Stimulated activated CD4-positive, alpha-beta T cell treated with anti-CD3 and anti-CD28 coated beads, Interleukin-2, amount 100 ng/mL, for 48 hours (primary cell): Measurements from ENCODE around the gene TPM1.
"Not testable (repeated sequence)": the region's sequence is repeated elsewhere in the genome, so short reads cannot be mapped to it uniquely, and the experiment has no call there.

Source experiments
- DNase-seq, 2 donors: peaks; one replicate each; pipeline ENCODE4 v3.0.0-alpha.2; 2020

TPM1 gene

DNA sequence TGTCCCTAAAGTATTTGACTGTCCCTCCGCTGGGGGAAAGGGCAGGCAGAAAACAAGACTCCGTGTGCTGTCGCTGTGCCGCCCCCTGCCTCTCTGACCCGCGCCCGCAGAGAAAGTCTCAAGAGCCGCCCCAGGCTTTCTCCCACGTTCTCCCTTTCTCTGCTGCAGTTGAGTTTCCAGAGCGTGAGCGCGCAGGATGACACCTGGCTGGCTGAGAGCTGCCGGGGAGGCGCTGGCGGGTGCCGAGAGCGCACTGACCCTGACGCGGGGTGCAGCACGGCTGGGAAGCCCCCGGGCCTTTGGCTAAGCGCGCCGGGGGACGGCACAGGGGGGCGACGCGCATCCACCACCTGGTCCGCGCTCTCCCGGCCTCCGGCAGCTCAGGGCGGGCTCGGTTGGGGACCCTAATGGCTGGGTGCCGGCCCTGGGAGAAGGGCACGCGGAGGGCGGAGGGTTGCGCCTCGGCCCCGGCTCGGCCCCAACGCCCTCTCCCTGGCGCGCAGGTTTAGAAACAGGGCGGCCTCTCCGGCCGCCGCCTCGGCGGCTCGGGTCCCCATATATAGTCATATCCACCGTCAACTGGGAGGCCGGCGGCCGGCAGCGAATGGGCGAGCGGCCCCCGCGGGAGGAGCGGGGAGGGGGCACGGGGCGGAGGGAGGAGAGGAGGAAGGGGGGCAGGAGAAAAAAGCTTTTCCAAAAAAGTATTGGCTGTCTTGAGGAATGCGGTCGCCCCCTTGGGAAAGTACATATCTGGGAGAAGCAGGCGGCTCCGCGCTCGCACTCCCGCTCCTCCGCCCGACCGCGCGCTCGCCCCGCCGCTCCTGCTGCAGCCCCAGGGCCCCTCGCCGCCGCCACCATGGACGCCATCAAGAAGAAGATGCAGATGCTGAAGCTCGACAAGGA, at the start of gene TPM1:
TPM1 (plus strand) TSS at position 774 of the 903 bp plus-strand sequence; CDS start at position 857, 83 bp downstream.
- DNase-seq: no peak

DNA sequence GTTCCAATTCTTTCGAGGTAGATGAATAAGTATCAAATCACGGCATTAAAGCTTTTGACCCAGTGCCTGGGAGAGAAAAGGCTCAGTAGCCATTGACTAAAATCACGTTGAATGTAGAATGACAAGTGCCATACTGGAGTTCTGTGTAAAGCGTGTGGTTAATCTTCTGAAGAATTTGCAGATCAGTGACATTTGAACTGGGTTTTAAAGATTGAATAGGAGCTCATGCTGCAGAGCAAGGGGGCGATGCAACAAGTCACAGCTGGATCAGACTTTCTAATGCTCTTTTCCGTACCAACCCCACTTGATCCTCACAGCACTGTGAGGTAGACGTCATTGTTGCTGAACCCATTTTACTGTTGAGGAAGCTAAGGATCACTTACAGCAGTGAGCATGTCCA, 49.5 kb upstream of the TPM1 start:
- no peak for DNase-seq

DNA sequence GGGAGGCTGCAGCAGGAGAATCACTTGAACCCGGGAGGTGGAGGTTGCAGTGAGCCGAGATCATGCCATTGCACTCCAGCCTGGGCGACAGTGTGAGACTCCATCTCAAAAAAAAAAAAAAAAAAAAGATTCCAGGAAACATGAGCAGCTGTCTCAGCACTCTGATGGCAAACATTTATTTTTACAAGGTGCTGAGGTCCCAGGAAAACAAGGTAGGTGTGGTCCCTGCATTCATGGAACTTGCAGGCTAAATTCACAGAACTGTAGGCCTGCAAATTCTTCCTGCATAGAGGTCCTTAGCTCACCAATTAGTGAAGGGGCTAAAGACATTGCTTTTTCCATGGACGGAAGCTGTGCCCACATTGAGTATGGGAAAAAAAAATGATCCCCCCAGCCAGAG, 48.9 kb upstream of the TPM1 start:
- not testable (repeated sequence) for DNase-seq

DNA sequence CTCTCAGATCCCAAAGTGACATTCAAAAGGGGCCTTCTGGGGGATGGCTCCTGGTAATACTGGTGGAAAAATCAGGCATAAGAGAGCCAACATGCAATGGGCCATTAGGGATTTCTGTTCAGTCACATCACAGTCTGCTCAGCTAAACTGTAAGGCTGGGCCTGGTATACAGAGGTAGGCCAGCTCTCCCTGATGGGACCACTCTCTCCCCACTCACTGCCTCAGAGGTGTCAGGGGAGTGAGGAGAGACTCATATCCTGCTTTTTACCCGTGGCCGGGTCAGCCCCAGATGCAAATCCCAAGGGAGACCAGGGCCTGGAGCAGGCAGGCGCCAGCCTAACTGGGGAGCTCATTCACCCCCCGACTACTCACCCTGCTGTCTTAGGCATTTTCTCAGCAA, 48.1 kb upstream of the TPM1 start:
- no peak for DNase-seq

DNA sequence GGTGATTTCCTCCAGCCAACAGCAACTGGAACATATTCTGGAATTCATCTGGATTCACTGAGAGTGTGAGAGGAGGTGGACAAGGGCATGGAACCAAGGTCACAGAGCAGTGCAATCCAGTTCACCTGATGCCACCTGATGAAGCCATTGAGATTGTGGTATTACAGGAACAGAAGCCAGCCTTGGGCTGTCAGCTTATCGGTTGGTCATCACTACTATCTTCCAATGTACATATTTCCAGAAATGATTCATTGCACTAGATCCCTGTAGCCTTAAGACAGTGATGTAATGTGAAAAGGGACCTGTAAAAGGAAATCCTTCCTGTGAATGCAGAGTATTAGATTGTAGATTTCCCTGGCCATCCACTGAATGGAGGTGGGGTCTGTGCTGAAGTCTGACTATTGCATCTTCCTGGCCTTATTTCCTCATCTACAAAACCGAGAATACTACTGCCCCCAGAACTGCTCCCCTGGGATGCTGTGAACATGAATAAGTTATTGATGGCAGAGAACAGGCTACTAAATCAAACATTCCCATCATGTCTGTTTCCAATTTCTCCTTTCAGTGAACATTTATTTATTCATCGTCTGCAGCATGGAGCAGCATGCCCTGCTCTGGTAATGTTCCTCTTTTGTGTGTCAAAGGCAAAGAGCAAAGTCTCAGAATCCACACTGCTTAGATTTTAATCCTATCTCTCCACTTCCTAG, 47.4 kb upstream of the TPM1 start:
- no peak for DNase-seq

DNA sequence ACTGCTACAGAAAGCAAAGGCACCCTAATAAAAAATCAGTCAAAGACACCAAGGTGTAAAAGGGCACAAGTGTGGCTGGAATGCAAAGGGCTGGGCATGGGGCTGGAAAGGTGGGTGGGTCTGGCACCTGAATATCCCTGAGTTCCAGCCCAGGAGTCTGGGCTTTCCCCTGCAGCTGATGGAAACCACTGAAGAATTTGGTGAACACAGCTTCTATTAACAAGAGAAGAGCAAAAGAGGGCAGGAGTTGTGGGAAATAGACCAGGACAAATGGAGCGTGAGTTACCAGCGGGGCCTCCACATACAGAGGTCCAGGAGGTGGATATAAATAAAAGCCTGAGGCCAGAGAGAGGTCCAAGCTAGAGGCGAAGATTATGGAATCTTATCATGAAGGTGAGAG, 45.1 kb upstream of the TPM1 start:
- no peak for DNase-seq

DNA sequence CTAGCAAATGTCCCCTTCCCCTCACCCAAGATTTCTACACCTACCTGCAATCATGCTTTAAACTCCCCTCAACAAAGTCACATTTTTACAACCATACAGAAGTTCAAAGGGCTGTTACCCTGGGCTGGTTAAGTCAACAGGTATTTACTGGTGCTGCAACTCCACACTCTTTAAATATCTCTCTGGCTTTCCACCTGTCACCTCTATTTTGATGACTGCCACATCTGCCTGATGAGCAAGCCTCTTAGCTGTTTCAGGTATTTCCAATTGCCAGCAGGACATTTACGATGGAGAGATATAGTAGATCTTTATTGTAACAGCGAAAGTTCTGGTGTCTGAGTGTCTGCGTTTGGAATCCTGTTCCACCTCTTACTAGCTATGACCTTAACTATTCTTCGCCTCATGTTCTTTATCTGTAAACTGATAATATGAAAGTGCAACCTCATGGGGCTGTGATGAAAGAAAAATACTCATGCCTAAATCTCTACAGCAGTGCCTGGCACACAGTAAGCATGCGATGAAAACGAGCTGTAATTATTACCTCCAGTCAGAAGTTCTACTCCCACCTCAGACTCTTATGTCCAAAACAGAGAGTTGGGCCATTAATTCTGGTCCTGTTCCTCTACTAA, 44.2 kb upstream of the TPM1 start:
- no peak for DNase-seq

DNA sequence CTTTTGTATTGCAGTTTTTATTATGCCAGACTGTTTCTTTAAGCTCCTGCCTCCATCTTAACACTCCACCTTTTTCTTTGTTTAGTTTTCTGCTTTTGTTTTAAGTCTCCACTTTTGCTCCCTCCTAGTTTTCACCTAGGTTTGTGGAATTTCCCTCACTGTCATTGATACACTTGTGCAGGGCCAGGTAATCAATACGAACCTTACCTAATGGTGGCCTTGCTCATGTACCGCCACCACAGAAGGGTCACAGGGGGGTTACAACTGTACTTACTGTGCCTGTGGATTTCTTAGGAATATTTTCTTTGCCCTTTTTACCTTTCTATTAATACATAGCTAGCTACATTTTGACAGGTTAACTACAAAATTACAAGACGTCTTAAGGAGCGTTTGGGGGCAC, 43.4 kb upstream of the TPM1 start:
- DNase-seq: no peak

DNA sequence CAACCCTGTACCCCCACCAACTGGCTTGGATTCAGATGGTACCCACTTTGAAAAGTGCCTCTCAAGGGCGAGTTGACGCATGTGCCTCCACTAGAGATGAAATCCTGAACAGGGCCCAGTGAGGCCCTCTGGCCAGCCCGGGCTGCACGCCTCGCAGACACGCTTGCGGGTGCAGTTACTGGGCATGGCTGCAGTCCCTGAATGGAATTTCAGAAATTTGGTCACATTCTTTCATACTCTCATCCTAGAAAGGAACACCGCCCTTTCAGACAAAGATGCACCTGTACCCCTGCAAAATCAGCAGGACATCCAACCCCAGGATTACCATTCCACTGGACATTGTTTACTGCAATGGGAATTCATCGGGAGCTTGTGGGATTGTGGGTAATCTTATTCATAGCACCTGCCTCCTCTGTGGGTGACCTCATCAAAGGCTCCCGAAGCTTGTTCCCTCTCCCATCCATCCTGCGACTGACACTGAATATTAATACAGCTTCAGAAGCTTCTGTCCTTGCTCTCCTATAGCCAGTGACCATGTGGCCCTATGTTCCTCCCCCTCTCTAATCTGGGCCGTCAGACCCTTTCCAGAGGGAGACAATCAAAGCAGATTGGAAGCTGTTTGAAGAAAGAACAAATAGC, 42.5 kb upstream of the TPM1 start:
- DNase-seq: no peak

DNA sequence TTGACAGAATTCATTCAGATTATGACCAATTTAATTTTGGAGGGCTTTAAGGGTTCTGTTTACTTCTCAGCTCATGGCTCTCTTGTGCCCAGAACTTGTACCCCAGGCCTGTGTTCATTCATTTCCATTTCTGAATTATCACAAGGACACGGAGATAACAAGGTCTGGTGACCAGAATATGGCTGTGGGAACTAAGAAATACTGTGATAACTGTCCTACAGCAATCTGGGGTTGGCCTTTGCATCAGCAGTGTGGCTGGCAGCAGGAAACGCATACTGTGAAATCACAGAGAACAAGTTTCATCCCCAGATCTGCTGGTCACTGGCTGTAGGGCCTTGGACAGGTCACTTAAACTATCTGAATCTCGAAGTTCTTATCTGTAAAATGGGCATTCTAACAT, 41.8 kb upstream of the TPM1 start:
- no peak for DNase-seq

DNA sequence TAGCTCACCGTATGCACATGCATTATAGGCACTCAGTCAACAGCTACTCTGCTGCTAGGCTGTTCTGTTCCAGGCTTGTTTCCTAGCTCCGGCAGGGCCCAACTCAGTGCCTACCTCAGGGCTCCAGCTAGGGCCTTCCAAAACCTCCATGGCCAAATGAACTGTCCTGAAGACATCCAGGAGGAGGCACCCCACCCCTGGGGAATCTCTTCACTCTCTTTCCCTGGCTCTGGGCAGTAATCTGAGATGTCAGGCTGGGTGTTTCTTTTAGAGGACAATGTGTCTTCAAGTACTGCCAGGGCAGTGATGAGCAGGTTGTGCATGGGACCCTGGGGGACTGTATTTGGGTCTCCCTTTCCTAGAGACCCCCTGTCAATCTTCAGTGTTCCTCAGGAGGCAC, 38.3 kb upstream of the TPM1 start:
- no peak for DNase-seq

DNA sequence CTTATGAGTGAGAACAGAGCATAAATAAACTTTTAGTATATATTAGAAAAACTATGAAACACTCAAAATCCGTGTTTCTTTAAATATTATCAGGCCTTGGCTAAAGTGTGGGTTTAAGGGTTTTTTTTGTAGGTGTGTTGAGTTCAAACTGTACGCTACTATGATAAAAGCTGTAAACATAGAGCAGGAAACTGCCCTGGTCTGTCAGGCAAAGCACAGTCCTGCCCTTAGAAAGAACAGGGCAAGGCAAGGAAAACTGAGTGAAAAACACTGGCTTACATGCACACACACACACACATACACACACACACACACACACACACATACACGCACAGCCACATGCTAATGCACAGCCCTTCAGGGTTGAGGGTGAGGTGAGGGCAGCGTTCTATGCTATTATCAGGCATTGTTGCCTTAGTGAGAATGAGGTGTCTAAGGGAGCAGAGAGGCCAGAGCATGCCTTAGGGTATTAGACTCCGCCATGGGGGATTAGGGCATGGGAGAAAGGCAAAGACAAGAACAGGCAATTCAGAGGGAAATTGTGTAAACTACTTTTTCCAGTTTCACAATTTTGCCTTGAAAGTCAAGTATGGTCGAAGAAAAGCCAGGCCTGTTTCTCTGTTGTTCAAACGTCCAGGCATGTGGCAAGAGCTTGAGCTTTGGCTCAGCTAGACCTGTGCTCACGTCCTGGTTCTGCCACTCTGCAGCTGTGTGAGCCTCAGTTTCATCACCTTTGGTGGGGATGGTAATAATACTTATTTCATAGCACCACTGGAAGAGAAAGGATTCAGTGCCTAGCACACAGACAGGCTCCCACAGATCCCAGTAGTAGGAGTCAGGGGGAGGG, 36.3 kb upstream of the TPM1 start:
- no peak for DNase-seq

DNA sequence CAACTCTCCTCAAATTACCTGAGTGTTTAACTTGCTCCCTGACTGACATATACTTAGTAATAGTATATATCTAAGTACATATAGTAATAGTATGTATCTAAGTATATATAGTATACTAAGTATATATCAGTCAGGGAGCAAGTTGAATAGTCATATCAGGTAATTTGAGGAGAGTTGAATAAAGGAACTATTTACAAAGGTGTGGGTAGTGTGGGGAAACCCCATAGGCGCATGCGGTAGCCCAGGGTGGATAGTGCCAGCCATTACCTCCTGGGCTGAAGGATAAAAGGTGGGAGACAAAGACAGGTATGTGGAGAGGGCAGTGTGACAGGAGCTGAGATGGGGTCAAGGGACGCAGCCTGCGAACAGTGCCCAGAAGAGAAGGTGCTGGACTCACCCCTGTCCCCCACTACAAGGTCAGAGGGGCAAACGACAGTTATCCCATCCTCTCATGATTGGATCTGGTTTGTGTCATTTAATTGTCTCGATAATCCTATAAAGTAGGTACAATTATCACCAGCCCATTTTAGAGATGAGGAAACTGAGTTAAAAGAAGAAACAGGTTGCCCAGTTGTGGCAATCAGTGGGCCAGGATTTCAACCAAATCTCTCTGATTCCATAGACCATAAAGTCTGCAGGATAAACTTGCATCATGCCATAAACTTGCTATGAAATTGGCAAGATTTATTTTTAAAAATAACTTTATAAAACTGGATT, 34.1 kb upstream of the TPM1 start:
- no peak for DNase-seq

DNA sequence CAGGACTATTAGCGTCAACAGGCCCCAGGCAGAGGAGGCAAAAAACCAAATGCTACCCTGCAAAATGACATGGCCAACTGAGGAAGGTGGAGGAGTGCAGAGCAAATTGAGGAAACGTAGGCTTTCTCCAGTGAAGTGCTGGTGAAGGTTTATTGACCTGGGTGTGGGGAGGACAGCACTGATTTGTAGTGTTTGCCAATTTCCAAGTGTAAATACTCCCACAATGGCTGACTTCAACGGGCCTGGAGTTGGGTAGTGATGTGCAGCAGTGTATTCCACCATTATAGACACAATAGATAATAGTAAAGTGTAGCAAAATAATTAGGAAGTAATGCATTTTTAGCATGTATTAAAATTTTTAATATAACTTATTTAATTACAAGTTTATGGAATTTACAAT, 32.2 kb upstream of the TPM1 start:
- no peak for DNase-seq

DNA sequence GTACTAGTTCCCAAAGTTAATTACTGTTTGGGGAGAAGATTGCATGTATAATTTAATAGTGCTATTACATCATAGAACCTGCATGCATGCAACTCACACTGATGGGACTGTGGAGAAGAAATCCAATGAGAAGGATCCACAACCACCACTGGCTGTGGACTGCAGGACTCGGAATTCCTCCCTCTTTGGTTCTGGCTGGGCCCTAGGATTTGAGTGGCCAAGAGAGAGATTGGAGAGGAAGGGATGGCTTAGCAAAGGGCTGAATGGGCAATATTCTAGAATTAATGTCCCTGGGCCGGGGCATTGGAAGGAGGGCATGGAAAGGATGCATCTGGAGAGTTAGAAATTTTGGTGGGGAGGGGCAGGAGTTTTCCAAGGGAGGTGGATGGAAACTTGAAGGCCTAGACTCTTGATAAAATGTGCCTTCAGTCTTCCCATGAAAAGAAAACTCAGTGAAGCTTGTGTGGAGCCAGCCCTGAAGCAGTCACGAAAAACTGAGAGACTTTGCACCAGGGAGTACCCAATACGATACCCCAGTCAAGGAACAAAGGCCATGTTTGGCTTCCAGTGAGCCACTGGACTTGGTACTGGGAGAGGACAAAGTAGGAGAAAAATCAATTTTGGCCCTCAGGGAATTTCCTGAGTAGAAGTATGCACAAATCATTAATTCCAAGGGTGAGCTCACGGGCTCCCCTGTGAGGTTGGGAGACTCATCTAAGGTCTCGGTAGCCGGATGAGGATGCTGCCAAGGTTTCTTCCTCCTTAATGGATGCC, 31.4 kb upstream of the TPM1 start:
- no peak for DNase-seq

DNA sequence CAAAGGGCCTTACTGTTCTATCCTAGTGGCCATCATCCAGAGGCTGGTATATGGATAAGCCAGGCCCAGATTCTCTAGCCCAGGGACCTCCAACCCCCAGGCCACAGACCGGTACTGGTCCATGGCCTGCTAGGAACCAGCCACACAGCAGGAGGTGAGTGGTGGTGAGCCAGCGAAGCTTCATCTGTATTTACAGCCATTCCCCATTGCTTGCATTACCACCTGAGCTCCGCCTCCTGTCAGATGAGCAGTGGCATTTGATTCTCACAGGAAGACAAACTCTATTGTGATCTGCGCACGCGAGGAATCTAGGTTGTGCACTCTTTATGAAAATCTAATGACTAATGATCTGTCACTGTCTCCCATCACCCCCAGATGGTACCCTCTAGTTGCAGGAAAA, 30.1 kb upstream of the TPM1 start:
- DNase-seq: no peak

DNA sequence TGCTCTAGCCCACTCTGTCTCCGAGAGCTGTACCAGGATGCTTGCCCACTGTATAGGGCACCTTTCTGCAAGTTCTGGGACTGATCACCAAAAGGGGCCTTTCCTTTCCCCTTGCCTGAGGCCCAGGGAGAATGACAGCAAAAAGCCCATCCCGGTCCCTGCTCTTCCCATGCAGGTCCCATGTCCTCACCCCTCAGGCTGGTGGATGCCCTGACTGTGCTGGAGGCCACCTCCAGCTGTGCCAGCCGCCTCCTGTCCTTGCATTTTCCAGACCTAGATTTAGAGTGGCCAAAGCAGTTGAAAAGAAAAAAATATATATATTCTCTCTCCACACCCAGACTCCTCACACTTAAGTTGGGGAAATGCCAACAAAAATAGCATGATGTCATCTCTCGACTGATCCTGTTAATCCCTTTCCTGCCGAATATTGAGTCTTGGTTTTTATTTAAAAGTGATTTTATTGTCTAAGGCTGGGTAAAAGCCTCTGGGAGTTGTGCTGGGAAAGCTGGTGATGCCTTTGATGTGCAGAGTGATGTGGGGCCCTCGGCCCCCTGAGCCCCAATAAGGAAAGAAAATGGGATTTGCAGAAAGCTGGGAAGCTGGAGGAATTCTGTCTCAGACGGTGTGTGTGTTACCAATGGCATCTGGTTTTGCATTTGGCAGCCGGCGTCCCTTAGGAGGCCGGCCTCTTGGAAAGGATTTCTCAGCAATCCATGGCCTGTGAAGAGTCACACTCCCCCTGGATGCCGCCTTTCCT, 29.3 kb upstream of the TPM1 start:
- no peak for DNase-seq

DNA sequence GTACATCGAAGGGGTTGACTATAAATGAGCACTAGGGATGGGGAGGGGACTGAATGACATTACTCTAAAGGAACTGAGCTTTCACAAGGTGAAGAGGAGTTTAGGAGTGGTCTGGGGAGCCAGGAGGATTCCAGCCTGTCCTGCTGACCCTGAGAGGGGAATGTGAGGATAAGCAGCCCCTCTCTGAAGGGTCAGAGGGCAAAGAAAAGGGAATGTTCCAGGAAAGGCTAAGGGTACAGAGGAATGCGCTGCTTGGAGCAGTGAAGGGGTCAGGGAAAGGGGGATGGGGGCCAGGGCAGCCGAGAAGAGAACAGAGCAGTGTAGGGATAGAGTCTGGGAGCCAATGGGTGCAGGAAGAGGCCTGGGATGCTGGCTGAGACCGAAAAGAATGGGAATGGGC, 28.0 kb upstream of the TPM1 start:
- DNase-seq: no peak

DNA sequence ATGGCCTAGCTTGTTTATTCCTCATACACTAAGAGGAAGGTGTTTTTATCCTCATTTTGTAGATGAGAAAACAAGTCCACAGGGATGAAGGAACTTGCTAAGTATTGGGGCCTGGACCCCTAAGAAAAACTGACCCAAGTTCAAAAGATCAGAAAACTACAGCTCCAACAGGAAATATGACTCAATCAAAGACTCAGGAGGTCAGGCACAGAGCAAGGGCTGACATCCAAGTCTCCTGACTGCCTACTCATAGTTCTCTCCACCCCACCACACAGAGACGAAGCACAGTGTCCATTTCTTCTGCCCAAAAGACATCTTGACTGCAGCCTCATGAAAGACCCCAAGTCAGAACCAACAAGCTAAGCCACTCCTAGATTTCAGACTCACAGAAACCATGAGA, 26.9 kb upstream of the TPM1 start:
- no peak for DNase-seq

DNA sequence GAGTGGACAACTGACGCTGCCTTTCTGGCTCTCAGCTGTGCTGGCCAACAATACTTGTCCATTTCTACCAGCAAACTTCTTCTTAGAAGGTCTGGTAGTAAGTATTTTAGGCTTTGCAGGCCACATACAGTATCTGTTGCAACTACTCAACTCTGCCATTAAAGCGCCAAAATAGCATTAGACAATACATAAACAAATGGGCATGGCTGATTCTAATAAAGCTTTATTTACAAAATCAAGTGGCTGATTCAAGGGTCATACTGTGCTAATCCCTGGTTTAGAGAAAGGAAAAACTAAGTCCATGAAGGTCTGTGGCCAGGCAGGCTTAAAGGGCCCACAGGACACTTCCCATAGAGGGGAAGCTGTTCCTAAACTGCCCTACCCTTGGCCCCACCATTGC, 26.3 kb upstream of the TPM1 start:
- DNase-seq: no peak
